Dermis blood vessel endothelial cell (primary cell): ENCODE data around the gene RASA2. TPM values are rescaled to one million over a fixed set of nuclear protein-coding genes. Genes with fewer than 3 reads are reported as not detected.
A peak's percentile ranks its signal among the peaks of the same experiment; 100 is the strongest.

Source experiments
- DNase-seq: peaks from one replicate; pipeline ENCODE4 v3.0.0; 2010
- total RNA-seq: library from RNA; depleted of rRNA; stranded (reverse); fragments of >200 nt; gene quantifications from 2 replicates; pipeline ENCODE4 v1.2.3, GENCODE V29; 2014

The RASA2 gene
- total RNA-seq, 1 donor from 2014 or later, result 15.3 TPM

DNA sequence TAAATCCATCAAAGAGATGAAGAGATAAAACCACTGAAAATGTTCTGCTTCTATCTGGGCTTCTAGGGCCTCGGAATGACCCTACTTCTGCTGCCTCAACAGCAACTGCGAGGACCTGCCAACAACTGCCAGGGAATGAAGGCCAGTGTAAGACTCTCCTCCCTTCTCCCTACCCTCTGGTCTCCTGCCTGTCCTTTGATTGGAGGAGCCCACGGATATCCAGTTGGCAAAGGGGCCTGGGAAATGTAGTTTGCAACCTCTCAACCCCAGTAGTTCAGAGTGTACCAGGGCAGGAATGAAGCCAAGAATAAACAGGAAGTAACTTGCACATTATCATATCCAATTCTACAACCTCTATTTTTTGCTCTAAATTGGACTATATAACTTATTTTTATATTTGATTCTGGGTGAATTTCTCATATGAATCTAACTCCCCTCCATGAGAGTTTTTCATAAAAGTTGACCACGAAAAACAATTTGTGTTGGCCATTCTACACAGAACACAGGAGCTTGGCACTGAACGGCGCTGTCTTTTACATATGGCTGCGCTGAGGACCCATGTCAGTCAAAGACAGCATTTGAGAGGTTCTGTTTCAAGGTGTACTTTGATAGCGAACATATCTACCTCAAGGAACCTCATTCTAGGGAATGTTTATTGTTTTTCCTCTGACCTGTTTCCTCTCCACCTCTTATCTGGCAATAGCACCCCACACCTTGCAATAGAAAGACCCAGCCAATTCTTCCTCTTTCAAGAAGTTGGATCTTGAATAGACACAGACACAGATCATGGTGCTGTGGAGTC, 160.1 kb downstream of the RASA2 start:
- peak; percentile 80 for DNase-seq

DNA sequence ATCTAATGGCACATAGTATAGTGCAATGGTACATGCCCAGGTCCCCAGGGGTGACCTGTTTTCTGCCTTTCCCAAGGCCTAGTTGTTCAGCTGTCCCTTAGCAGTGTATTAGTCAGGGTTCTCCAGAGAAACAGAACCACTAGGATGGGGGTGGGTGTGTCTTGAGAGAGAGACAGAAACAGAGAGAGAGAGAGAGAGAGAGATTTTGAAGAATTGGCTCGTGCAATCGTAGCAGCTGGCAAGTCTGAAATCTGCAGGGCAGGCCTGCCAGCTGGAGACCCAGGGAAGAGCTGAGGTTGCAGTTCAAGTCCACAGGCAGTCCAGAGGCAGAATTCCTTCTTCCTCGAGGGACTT, 160.7 kb downstream of the RASA2 start:
- DNase-seq, result no peak

DNA sequence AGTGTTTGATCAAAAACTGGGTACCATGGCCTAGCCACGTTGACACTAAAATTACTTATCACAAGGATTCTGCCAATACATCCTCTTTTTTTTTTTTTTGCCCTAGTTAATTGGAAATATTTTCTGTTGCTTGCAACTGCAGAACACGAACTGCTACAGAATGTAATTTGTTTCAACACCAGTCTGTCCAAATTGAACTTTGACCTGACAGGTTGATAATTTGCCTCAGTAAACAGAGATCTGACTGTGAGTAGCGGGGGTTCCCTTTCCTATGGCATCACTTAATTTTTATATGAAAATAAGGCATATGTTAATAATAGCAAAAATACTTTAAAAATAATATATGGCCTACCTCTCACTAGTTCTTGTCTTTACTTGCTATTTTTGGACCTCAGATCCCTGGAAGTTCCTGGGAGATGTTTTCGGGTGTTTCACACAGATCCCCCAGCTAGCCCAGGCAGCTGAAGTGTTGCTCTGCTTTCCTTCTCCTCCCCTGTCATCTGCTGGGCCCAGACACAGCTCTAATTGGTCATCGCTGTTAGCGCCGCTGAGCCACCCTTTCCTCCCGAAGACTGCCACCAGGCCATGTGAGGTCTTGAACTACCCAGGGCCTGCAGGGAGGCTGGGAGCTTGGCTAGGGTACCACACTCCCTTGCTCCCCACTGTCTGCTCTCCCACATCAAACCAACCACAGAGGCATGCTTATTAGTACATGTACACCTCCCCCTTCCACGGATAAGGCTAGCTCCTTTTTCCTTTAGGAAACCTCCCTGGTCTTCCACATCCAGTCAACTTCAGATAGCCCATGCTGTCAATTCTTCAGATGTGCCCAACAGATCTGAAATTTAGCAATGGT, 161.5 kb downstream of the RASA2 start:
- DNase-seq, result no peak

DNA sequence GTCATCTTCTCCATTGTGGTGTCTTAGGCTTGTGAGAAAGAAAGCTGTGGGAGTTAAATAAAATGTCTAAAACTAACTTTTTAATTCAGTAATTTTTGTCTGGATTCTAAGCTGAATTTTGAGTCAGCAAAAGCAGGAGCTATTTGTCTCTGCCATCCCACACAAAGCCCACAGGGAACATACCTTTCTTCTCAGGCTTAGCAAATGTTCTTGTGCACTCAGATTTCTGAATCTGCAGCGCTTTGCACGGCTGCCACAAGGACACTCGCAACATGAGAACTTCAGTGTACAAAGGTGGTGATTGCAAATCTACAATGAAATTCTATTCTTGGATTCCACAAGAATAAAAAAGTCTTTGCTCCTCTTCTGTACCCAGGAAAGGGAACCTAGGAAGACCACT, 163.0 kb downstream of the RASA2 start:
- DNase-seq, result no peak

DNA sequence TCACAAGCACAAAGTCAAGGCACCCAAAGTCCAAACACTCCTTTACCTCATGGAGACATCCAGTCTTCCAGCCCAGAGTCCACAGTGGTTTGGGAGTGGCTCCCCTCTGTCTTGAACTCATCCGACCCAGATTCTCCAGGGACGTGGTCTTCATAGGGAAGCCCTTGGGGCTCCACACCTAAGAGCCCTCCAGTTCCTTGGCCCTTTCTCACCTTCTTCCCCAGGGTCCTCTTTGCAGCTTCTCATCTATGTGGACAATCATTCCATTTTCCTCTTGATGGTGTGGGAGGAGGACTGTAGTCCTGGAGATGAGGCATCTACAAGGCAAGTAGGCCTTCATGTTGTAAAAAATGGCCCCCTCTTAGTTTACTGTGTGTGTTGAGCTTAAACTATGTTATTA, 164.0 kb downstream of the RASA2 start:
- DNase-seq, result no peak

DNA sequence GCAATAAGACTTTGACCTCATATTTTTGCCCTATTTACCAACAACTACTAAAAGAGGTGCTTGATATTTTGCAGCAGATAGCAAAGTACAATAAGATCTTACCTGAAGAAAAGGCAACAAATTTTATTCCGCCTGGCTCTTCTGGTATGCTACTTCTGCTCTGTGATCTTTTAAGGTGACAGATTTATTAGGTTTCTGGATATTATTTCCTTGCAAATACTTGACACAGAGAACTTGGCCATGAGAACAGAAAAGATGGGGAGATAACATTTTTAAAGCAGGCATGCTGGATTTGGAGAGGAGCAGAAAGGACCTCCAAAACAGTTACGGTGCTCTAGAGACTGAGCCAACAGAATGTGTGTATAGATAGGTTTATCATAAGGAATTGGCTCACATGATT, 164.6 kb downstream of the RASA2 start:
- no peak for DNase-seq

DNA sequence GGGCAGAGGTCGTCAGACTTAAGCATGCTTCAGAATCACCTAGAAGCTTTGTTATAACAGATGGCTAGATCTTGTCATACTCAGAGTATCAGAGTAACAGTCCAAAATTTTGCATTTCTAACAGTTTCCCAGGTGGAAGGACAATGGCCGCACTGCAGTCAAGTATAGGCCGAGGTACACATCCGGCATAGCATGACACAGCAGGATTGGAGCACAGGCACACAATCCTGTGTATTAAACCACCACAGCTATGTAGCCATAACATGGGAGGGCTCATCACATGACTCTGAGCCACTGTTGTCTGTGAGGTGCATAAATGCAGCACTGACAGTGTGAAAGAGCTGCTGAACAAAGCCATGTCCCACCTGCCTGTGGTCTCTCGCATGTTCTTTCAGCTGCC, 165.5 kb downstream of the RASA2 start:
- no peak for DNase-seq

DNA sequence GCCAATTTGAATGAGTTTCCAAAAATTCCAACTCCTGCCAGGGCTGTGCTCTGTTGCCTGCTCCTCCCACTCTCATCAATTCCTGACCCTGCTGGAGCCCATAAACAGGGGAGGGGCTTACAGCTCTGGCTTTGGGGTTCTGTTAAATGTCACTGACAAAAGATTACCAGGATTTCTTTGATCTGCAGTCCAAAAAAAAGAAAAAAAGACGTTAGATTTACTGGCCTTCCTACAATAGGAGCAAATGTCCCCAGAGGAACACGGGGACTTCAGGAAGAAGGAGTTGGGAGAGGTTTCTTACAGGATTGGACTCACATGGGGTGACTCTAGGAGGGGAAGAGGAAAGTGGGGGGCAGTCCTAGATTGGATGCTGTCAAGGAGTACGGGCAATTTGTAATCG, 167.0 kb downstream of the RASA2 start:
- DNase-seq, result no peak

DNA sequence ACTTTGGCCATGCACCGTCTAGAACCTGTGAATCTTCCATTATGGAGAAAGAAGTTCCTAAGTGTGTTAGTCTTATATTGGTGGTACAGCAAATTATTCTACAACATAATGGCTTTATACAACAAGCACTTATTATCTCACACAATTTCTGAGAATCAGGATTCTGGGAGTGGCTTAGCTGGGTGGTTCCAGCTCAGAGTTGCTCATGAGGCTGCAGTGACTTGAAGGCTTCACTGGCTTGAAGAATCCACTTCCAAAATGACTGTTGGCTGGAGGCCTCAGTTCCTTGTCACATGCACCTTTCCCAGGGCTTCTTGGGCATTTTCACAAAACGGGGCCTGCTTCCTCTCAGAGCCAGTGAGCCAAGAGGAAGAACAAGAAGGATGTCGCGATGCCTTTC, 169.0 kb downstream of the RASA2 start:
- DNase-seq, result no peak

DNA sequence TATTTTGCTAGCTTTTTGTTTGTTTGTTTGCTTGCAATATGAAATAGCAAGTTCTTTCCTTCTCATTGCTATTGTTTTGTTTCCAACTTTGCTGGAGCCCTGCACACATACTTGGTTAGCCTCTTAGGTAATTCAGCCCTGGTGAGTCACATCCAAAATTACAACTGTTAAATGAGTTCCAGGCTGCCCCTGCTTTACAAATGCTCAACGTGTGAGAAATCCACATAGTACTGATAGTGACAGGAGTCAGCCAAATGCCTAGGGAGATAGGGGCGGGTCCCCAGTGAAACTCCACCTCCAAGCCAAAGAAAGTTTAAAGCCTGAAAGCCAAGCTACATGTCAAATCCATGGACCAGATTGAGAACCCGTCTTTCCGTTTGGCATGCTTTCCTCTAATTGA, 169.9 kb downstream of the RASA2 start:
- no peak for DNase-seq

DNA sequence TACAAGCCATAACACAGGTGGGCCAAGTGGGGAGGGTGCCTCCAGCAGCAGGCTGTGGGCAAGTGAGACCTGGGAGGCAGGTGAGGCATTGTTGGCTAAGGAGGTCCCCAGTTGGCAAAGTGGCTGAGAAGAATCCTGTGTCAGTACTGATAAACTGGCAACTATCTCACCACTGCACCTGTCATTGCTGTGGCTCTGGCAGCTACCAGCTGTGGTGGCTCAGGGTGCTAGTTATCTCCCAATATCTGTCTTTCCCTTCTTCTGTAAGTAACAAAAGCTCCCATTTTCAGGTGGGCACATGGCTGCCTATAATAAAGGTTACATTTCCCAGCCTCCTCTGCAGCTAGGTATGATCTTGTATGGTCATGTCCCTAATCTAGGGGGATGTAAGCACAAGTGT, 170.7 kb downstream of the RASA2 start:
- no peak for DNase-seq

DNA sequence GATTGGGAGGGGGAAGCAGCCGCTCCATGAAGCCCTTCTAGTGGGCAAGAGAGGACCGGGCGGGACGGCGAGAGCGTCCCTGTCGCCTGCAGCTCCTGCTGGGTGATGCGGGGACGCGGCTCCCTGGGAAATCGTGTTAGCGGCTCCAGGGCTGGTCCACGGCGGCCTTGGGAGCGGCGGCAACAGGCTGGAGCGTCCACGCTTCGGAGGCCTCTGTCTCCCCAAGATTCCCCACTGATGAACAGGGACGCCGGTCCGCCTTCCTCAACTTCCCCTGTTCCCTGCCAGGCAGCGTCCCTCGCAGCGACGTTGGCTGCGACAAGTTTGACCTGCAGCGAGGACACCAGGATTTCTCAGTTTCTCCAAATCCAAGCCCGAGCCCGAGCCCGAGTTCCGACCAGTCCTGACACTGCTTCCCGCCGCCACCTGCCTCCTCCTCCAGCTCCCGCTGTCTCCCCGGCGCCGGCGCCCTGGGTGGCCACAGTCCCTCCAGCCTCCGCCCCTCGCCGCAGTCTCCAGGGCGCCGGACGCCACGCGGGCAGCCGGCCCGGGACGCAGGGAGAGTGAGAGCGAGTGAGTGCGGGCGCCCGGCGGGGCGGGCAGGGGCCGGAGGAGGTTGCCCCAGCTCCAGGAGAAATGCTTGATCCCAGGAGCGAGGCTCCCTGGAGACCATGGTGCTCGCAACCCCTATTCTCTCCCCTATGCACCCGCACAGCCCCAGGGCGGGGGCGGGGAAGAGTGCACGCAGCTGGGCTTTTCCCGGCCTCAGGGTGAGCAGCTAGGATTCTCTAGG, 173.2 kb downstream of the RASA2 start:
- DNase-seq, result peak; percentile 47

DNA sequence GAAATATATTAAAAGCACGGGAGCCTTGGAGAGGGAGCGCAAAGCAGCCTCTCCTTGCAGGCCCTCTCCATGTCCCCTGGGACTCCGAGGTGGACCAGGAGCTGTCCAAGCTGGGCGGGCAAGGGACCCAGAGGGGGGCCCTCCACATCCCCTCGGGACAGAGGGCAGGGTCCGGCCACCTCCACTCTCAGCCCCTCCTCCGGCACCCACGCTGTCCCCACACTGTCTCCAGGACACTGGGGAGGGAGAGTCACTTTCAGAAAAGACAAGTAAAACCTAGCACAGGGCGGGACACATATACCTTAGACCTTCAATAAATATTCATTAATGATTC, 173.8 kb downstream of the RASA2 start:
- no peak for DNase-seq

DNA sequence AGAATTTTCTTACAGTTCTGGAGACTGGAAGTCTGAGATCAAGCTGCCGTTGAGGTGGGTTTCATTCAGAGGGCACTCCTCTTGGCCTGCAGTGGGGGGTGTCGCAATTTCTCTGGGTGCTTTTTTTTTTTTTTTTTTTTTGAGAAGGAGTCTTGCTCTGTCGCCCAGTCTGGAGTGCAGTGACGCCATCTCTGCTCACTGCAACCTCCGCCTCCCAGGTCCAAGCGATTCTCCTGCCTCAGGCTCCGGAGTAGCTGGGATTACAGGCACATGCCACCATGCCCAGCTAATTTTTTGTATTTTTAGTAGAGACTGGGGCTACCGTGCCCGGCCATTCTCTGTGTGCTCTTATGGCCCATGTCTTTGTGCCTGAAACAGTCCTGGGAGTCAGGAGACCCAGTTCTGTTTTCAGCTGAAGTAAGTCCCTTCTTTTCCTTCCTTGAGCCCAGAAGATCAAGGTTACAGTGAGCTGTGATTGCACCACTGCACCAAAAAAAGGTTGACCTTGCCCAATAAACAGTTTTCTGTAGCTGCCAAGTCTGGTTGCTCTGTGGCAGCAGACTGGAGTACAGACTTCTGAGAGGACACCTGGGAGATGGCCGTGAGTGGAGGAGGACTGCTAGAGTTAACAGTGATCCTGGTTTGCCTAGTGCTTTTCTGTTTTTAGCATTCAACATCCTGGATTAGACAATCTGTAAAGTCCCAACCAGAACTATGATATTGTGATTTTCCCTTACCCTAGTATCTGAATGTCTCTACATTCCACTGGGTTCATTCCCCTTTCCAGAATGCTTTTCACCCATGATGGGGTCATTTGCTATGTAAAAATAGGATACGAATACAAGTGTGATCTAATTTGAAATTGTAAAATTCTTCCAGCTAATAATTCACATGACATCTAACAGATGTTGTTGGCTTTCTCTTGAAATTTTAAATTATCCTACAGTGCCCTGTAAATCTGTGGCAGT, 174.7 kb downstream of the RASA2 start:
- no peak for DNase-seq

DNA sequence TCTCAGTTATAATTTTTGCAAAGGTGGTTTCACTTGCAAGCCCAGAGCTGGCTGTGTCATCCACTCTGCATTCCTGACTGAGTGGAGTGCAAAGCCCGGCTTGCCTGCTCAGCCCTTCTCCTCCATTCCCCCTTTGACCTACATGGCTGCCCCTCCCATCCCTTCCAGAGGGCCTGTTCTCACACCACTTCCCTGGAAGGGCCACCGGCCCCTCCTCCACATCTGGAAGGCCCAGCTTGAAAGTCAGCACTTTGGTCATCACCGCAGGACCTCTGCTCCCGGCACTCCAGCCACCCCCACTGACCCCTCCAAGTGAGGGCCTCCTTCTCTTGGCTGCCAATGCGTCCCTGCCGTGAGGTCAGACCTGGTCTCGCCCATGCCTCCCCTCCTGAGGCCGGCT, 177.2 kb downstream of the RASA2 start:
- DNase-seq, result no peak

Other genes starting within 250 kb of the RASA2 start
- gene ZBTB38, start 118.5 kb upstream of the RASA2 start, total RNA-seq, result 92.4 and 113 TPM in 2 replicates